Activated CD8-positive, alpha-beta T cell treated with anti-CD3 and anti-CD28 coated beads for 36 hours (primary cell): ENCODE results near the gene MDK. TPM values are rescaled to one million over a fixed set of nuclear protein-coding genes. Genes with fewer than 3 reads are reported as not detected.

Experiments
- ATAC-seq: fragments of 200-7000 bp; cut with Tn5 transposase; one replicate; pipeline ENCODE4 v1.10.0; 2021; ENCODE audit warnings: mild to moderate bottlenecking, moderate library complexity
- CTCF ChIA-PET: fragments of 350-600 bp; sonication (Branson Sonifier 250); formaldehyde crosslinking; loops from one replicate; lab custom pipeline; 2021; ENCODE audit warnings: antibody characterized with exemption; lab: Charles Lee
- POLR2A ChIA-PET: fragments of 350-600 bp; sonication (Branson Sonifier 250); formaldehyde crosslinking; loops from one replicate; lab custom pipeline; 2021; ENCODE audit warnings: antibody characterized with exemption; lab: Charles Lee
- DNase-seq: peaks from one replicate; pipeline ENCODE4 v3.0.0-alpha.2; 2020
- H3K27ac Mint-ChIP-seq: one replicate; pipeline ENCODE4 v1.8.0; 2021; ENCODE audit warnings: mild to moderate bottlenecking, mixed read lengths
- H3K27me3 Mint-ChIP-seq: one replicate; pipeline ENCODE4 v1.8.0; 2021; ENCODE audit warnings: mixed read lengths
- H3K36me3 Mint-ChIP-seq: one replicate; pipeline ENCODE4 v1.8.0; 2021; ENCODE audit warnings: low read depth, mixed read lengths
- H3K4me1 Mint-ChIP-seq: one replicate; pipeline ENCODE4 v1.8.0; 2021; ENCODE audit warnings: low read depth, mixed read lengths
- H3K4me3 Mint-ChIP-seq: one replicate; pipeline ENCODE4 v1.8.0; 2021; ENCODE audit warnings: mild to moderate bottlenecking, moderate library complexity, mixed read lengths
- H3K9me3 Mint-ChIP-seq: one replicate; pipeline ENCODE4 v1.8.0; 2021; ENCODE audit warnings: mixed read lengths
- intact Hi-C: fragments of 100-400 bp; cut with micrococcal nuclease; formaldehyde crosslinking; loops from one replicate; pipeline ENCODE4 v1.10.0; 2022
- total RNA-seq, 2 experiments: library from RNA; stranded (reverse); gene quantifications; one replicate each; pipeline ENCODE4 v1.2.3, GENCODE V29; 2021
- TF ChIP-seq, protein P1 (sequence below): fragments of 200-600 bp; IDR thresholded peaks from one replicate; pipeline ENCODE4 v1.8.0; 2022; ENCODE audit warnings: antibody characterized with exemption, mild to moderate bottlenecking

The MDK gene
- total RNA-seq, 2 experiments from 2014 or later = 4.2 to 4.9 TPM

- ATAC-seq (no peak), DNase-seq (no peak)
- no peaks in the 10 kb centered on the region for H3K9me3 Mint-ChIP-seq
- H3K36me3 Mint-ChIP-seq = peaks cover 12% of the 10 kb centered on the region
- H3K4me3 Mint-ChIP-seq = no peak overlapping the region
- CTCF ChIA-PET = interaction anchor here (1.1 kb wide), 1 partner anchor 74 kb away, joined by 3 read pairs; no protein-coding TSS in a partner anchor
- no peaks in the 10 kb centered on the region for H3K27me3 Mint-ChIP-seq
- POLR2A ChIA-PET = interaction anchor here (0.7 to 0.9 kb wide), 3 partner anchors 9 to 15 kb away, joined by 3 read pairs; no protein-coding TSS in a partner anchor
- no peaks in the 10 kb centered on the region for H3K4me1 Mint-ChIP-seq
- TF ChIP-seq, protein P1, sequence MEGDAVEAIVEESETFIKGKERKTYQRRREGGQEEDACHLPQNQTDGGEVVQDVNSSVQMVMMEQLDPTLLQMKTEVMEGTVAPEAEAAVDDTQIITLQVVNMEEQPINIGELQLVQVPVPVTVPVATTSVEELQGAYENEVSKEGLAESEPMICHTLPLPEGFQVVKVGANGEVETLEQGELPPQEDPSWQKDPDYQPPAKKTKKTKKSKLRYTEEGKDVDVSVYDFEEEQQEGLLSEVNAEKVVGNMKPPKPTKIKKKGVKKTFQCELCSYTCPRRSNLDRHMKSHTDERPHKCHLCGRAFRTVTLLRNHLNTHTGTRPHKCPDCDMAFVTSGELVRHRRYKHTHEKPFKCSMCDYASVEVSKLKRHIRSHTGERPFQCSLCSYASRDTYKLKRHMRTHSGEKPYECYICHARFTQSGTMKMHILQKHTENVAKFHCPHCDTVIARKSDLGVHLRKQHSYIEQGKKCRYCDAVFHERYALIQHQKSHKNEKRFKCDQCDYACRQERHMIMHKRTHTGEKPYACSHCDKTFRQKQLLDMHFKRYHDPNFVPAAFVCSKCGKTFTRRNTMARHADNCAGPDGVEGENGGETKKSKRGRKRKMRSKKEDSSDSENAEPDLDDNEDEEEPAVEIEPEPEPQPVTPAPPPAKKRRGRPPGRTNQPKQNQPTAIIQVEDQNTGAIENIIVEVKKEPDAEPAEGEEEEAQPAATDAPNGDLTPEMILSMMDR = no peak
- H3K27ac Mint-ChIP-seq = no peak overlapping the region
- intact Hi-C loops = no loop called here
Measured at GRCh38 chr11:46408407-46408986, 27.0 kb downstream of the MDK start.

DNA sequence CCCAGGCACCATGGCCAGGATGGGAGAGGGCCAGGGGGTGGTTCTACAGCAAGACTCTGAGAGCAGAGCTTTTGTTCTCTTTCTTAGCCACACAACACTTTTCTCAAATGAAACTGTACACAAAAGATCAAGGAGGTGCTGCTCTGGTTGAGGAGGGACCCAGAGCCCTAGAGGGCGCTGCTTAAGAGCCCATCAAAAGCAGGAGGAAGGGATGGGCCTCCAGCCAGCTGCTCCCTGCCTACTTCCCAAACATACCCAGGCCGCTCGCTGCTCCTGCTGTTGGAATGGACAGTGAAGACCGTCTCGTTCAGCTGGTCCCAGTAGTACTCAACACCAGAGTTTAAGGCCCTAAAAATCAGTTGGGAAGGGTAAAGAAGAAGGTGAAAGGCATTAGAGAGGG, 28.6 kb downstream of the MDK start:
- CTCF ChIA-PET = no interaction called here
- intact Hi-C loops = no loop called here

DNA sequence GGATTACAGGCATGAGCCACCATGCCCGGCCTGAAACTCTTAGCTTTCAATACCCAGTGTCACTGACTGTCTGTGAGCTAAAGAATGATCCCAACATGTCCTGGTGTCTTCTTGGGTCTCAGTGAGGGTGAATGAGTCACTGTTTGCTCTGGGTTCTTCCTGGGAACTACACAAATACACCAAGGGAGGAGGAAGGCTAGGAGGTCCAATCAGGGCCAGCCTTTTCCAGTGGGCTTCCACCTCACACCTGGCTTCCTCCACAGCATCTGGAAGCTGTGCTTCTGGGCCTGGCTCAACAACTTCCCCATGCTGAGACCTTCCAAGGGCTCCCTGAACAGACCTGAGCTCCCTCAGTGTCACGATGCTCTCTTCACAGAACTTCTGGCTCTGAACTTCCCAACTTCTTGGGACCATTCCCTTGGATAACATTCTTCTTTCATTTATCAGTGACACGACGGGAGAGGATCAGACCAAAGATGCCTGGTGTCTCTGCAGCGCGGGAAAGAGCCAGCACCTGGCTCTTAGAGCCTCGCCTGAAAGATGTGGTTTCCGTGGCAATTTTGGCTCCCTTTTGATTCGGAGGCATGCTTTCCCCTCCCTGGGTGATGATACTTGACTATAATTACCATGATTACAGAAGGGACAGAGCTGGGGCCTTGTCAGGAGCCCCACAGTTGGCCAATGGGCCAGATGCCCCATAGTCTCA, 32.4 kb downstream of the MDK start:
- POLR2A ChIA-PET = interaction anchor here (0.6 kb wide), 1 partner anchor 19 kb away, joined by 3 read pairs; no protein-coding TSS in a partner anchor
- DNase-seq = no peak
- peak; percentile 37 for ATAC-seq
- Mint-ChIP-seq H3K4me1 (peaks cover 28% of the 10 kb centered on the region), H3K36me3 (peaks cover 32% of the 10 kb centered on the region), H3K9me3 (no peaks in the 10 kb centered on the region), H3K27me3 (no peaks in the 10 kb centered on the region), H3K4me3 (no peak overlapping the region), H3K27ac (no peak overlapping the region)
- CTCF ChIA-PET = interaction anchor here (1.0 to 1.3 kb wide), 2 partner anchors 9 to 26 kb away, joined by 4 to 5 read pairs; no protein-coding TSS in a partner anchor
- intact Hi-C loops = no loop called here
- TF ChIP-seq, protein P1 = no peak

More for the DNA sequence above, 28.6 kb downstream of the MDK start:
- peaks cover 14% of the 10 kb centered on the region for H3K4me1 Mint-ChIP-seq
- H3K4me3 Mint-ChIP-seq = no peak overlapping the region
- no peak for DNase-seq
- H3K27me3 Mint-ChIP-seq = no peaks in the 10 kb centered on the region
- no peaks in the 10 kb centered on the region for H3K9me3 Mint-ChIP-seq
- ATAC-seq = no peak
- POLR2A ChIA-PET = no interaction called here
- peaks cover 20% of the 10 kb centered on the region for H3K36me3 Mint-ChIP-seq
- TF ChIP-seq, protein P1 = no peak
- H3K27ac Mint-ChIP-seq = no peak overlapping the region

GRCh38 chr11:46414466-46414796, 33.0 kb downstream of the MDK start:
- peak; percentile 61 for ATAC-seq
- ChIA-PET POLR2A (no interaction called here), CTCF (interaction anchor here (0.7 to 1.3 kb wide), 2 partner anchors 9 to 115 kb away, joined by 4 to 5 read pairs; no protein-coding TSS in a partner anchor)
- Mint-ChIP-seq H3K27me3 (no peaks in the 10 kb centered on the region), H3K4me1 (peaks cover 28% of the 10 kb centered on the region), H3K9me3 (no peaks in the 10 kb centered on the region), H3K36me3 (peaks cover 32% of the 10 kb centered on the region), H3K4me3 (no peak overlapping the region), H3K27ac (peak overlapping the region; percentile 41)
- intact Hi-C loops = no loop called here
- TF ChIP-seq, protein P1 = no peak
- peak; percentile 24 for DNase-seq

GRCh38 chr11:46414879-46415278, 33.4 kb downstream of the MDK start:
- H3K9me3 Mint-ChIP-seq = no peaks in the 10 kb centered on the region
- DNase-seq (no peak), ATAC-seq (no peak)
- intact Hi-C loops = no loop called here
- H3K36me3 Mint-ChIP-seq = peaks cover 31% of the 10 kb centered on the region
- TF ChIP-seq, protein P1 = no peak
- POLR2A ChIA-PET = no interaction called here
- peak overlapping the region; percentile 41 for H3K27ac Mint-ChIP-seq
- H3K4me3 Mint-ChIP-seq = no peak overlapping the region
- no peaks in the 10 kb centered on the region for H3K27me3 Mint-ChIP-seq
- CTCF ChIA-PET = interaction anchor here (0.7 to 1.3 kb wide), 2 partner anchors 10 to 114 kb away, joined by 4 to 5 read pairs; no protein-coding TSS in a partner anchor
- H3K4me1 Mint-ChIP-seq = peaks cover 28% of the 10 kb centered on the region
